IMR-90 (cell line): ENCODE results near the gene SRPRA. TPM values are rescaled to one million over a fixed set of nuclear protein-coding genes. Genes with fewer than 3 reads are reported as not detected.
A peak's percentile ranks its signal among the peaks of the same experiment; 100 is the strongest.

Experiments
- ATAC-seq: fragments of 200-7000 bp; cut with Tn5 transposase; 2 replicates; pipeline ENCODE4 v1.9.1; 2020; ENCODE audit warnings: low read depth, mild to moderate bottlenecking, moderate library complexity
- BruUV-seq: library from RNA; stranded (reverse); fragments of 400-500 nt; replicated peaks from 2 replicates; lab custom pipeline; 2021; lab: Mats Ljungman, UMichigan
- CTCF ChIA-PET: fragments of 300-600 bp; formaldehyde crosslinking; extraction: SDS; loops from one replicate; lab custom pipeline; 2021; ENCODE audit warnings: antibody characterized with exemption; lab: Yijun Ruan, JAX
- POLR2A ChIA-PET: fragments of 300-600 bp; sonication (Branson Sonifier 250); formaldehyde crosslinking; loops from one replicate; lab custom pipeline; 2022; ENCODE audit warnings: antibody characterized with exemption; ENCODE audit not compliant: unreplicated experiment; lab: Charles Lee
- DNase-seq: peaks from one replicate; pipeline ENCODE4 v3.0.0; 2013
- H2AFZ ChIP-seq: replicated peaks from 2 replicates; pipeline ENCODE3; 2013; ENCODE audit warnings: low read length, mild to moderate bottlenecking; ENCODE audit not compliant: poor library complexity
- H2AK5ac ChIP-seq: 2 replicates; pipeline ENCODE4 v1.6.1; 2013; ENCODE audit warnings: low read depth, low read length, inconsistent platforms
- H2AK9ac ChIP-seq: replicated peaks from 2 replicates; pipeline ENCODE3; 2013; ENCODE audit warnings: mild to moderate bottlenecking, low read depth, low read length, moderate library complexity; ENCODE audit not compliant: poor library complexity
- H2BK120ac ChIP-seq: 2 replicates; pipeline ENCODE4 v1.6.1; 2013; ENCODE audit warnings: low read depth, low read length, inconsistent platforms
- H2BK15ac ChIP-seq: 3 replicates; pipeline ENCODE4 v1.6.1; 2013; ENCODE audit warnings: low read depth, low read length, inconsistent platforms
- H2BK20ac ChIP-seq: 2 replicates; pipeline ENCODE4 v1.6.1; 2013; ENCODE audit warnings: low read depth, mild to moderate bottlenecking, inconsistent platforms, low read length, moderate library complexity
- H2BK5ac ChIP-seq: 2 replicates; pipeline ENCODE4 v1.6.1; 2013; ENCODE audit warnings: mild to moderate bottlenecking, low read depth, low read length, inconsistent platforms; ENCODE audit not compliant: poor library complexity, severe bottlenecking
- H3K14ac ChIP-seq: replicated peaks from 2 replicates; pipeline ENCODE4 v1.6.1; 2013; ENCODE audit warnings: low read depth, low read length, inconsistent platforms
- H3K18ac ChIP-seq: 2 replicates; pipeline ENCODE4 v1.6.1; 2013; ENCODE audit warnings: low read depth, low read length, control low read depth
- H3K23ac ChIP-seq: 2 replicates; pipeline ENCODE4 v1.6.1; 2013; ENCODE audit warnings: low read depth, low read length, inconsistent platforms
- H3K27ac ChIP-seq: 2 replicates; pipeline ENCODE4 v1.5.1; 2013; ENCODE audit warnings: mild to moderate bottlenecking, control low read depth, low read length; ENCODE audit not compliant: insufficient read depth
- H3K27me3 ChIP-seq: 2 replicates; pipeline ENCODE4 v1.6.1; 2013; ENCODE audit warnings: low read length; ENCODE audit not compliant: control insufficient read depth, insufficient read depth
- H3K36me3 ChIP-seq: 2 replicates; pipeline ENCODE4 v1.6.1; 2013; ENCODE audit warnings: low read length, mixed read lengths; ENCODE audit not compliant: control insufficient read depth, insufficient read depth
- H3K4ac ChIP-seq: 2 replicates; pipeline ENCODE4 v1.6.1; 2013; ENCODE audit warnings: low read depth, low read length, inconsistent platforms
- H3K4me1 ChIP-seq: 2 replicates; pipeline ENCODE4 v1.6.1; 2013; ENCODE audit warnings: low read length, mixed read lengths; ENCODE audit not compliant: control insufficient read depth, insufficient read depth
- H3K4me2 ChIP-seq: 2 replicates; pipeline ENCODE4 v1.6.1; 2013; ENCODE audit warnings: low read depth, mild to moderate bottlenecking, control low read depth, low read length, moderate library complexity
- H3K4me3 ChIP-seq: 2 replicates; pipeline ENCODE4 v1.5.1; 2013; ENCODE audit warnings: low read depth, mild to moderate bottlenecking, control low read depth, low read length, moderate library complexity; ENCODE audit not compliant: insufficient read depth
- H3K56ac ChIP-seq: 2 replicates; pipeline ENCODE4 v1.6.1; 2013; ENCODE audit warnings: low read length, inconsistent platforms; ENCODE audit not compliant: insufficient read depth; ENCODE audit errors: extremely low read depth
- H3K79me1 ChIP-seq, 2 experiments: 2 replicates each; pipeline ENCODE4 v1.6.1; 2013; ENCODE audit warnings: low read length in 2 of 2, inconsistent platforms in 1 of 2, low read depth in 1 of 2
- H3K9ac ChIP-seq: 2 replicates; pipeline ENCODE4 v1.6.1; 2013; ENCODE audit warnings: low read depth, low read length, control low read depth
- H3K9me1 ChIP-seq: 2 replicates; pipeline ENCODE4 v1.6.1; 2013; ENCODE audit warnings: low read length, inconsistent platforms; ENCODE audit not compliant: insufficient read depth
- H3K9me3 ChIP-seq: 2 replicates; pipeline ENCODE4 v1.6.1; 2013; ENCODE audit warnings: low read length; ENCODE audit not compliant: control insufficient read depth, insufficient read depth
- H4K20me1 ChIP-seq: 2 replicates; pipeline ENCODE4 v1.6.1; 2013; ENCODE audit warnings: low read length, inconsistent platforms; ENCODE audit not compliant: insufficient read depth
- H4K5ac ChIP-seq: 2 replicates; pipeline ENCODE4 v1.6.1; 2013; ENCODE audit warnings: mild to moderate bottlenecking, low read depth, low read length, control low read depth
- H4K8ac ChIP-seq, 2 experiments: 2 replicates each; pipeline ENCODE4 v1.6.1; 2013; ENCODE audit warnings: low read depth in 2 of 2, low read length in 2 of 2, control low read depth in 1 of 2, inconsistent platforms in 1 of 2
- H4K91ac ChIP-seq: 2 replicates; pipeline ENCODE4 v1.6.1; 2013; ENCODE audit warnings: low read depth, low read length, inconsistent platforms; ENCODE audit not compliant: insufficient read depth
- CEBPB ChIP-seq: IDR thresholded peaks from 2 replicates; pipeline ENCODE4 v1.6.1; 2012; ENCODE audit warnings: low read depth, low read length, improper control_type of control experiment
- CTCF ChIP-seq: conservative IDR thresholded peaks from 2 replicates; pipeline ENCODE4 v1.5.1; 2012; ENCODE audit warnings: mild to moderate bottlenecking, low read depth, low read length, improper control_type of control experiment
- WGBS, 2 experiments: methylation state at CpG; one replicate each; pipeline versions ENCODE4 v1.1.5 to v1.1.7; 2013; ENCODE audit warnings: missing lambda C conversion rate in 2 of 2; ENCODE audit not compliant: insufficient read length in 1 of 2; ENCODE audit errors: extremely low coverage in 2 of 2; 5-methylcytosine and 5-hydroxymethylcytosine counted together
- dilution Hi-C: fragments of 300-500 bp; cut with HindIII; formaldehyde crosslinking; loops from one replicate; pipeline ENCODE4 v1.14.3; 2018; ENCODE audit warnings: low sequenced_read_pairs; ENCODE audit not compliant: unreplicated experiment
- in situ Hi-C: fragments of 300-500 bp; cut with MboI; formaldehyde crosslinking; loops from 3 replicates; pipeline ENCODE4 v1.14.3; 2019; ENCODE audit warnings: low sequenced_read_pairs, inconsistent platforms, mixed read lengths
- intact Hi-C: fragments of 100-400 bp; cut with micrococcal nuclease; formaldehyde crosslinking; loops from 2 replicates; pipeline ENCODE4 v1.10.0; 2022
- polyA plus RNA-seq, 3 experiments: library from polyadenylated mRNA; depleted of rRNA; stranded (reverse); fragments of >200 nt; gene quantifications; 2 replicates each; pipeline ENCODE4 v1.2.3, GENCODE V29; 2012; ENCODE audit warnings: low replicate concordance in 1 of 3
- total RNA-seq: library from RNA; depleted of rRNA; stranded (reverse); fragments of >200 nt; gene quantifications from 2 replicates; pipeline ENCODE4 v1.2.3, GENCODE V29; 2012

SRPRA gene
- total and polyA plus RNA-seq, 2 of the 4 experiments (the other 2 are of a cell fraction), result 108 to 131 TPM

- Histone ChIP-seq H3K36me3 (peaks cover 2% of the 10 kb centered on the region; the same call in 1 of the 2 replicates), H3K4ac (no peak overlapping the region), H2BK5ac (no peak overlapping the region), H3K9ac (no peak overlapping the region), H2AFZ (no peak overlapping the region), H3K14ac (no peak overlapping the region), H3K4me1 (peaks cover 1% of the 10 kb centered on the region; the same call in 1 of the 2 replicates), H4K20me1 (peaks cover 13% of the 10 kb centered on the region; the same call in 1 of the 2 replicates), H4K5ac (no peak overlapping the region), H2BK120ac (no peak overlapping the region), H3K9me3 (no peaks in the 10 kb centered on the region), H3K56ac (no peak overlapping the region), H2AK9ac (no peak overlapping the region), H4K8ac (no peak overlapping the region), H3K27ac (no peak overlapping the region), H3K9me1 (no peaks in the 10 kb centered on the region), H2BK20ac (no peak overlapping the region), H3K4me2 (no peak overlapping the region), H3K18ac (no peak overlapping the region), H2AK5ac (no peak overlapping the region), H4K91ac (no peak overlapping the region), H2BK15ac (no peak overlapping the region), H3K79me1 (peaks cover 16 to 36% of the 10 kb centered on the region in 2 experiments), H3K27me3 (no peaks in the 10 kb centered on the region), H3K4me3 (no peak overlapping the region), H3K23ac (no peak overlapping the region)
- 40% methylated on average over 1 of the region's 6 CpGs; no CpG with 5 or more reads in 1 of the 2 experiments for WGBS, 2 experiments
- POLR2A ChIA-PET, result no interaction called here
- no peak for TF ChIP-seq CTCF
- 0 out of 2 replicates have a peak, but pooled peaks have one; percentile 3 for TF ChIP-seq CEBPB
- intact Hi-C loops, result no loop called here
- DNase-seq (peak; percentile 66), ATAC-seq (peak; percentile 19; the same call in 1 of the 2 replicates)
- no TSS peak for BruUV-seq
- in situ Hi-C loops, result no loop called here
- dilution Hi-C loops, result no loop called here
- CTCF ChIA-PET, result interaction anchor here (0.7 kb wide), 1 partner anchor 14 kb away, joined by 3 read pairs; no protein-coding TSS in a partner anchor
Measured at GRCh38 chr11:126231725-126232459, 36.8 kb downstream of the SRPRA start.
